ENCODE data around the gene FAAP100.

DNA sequence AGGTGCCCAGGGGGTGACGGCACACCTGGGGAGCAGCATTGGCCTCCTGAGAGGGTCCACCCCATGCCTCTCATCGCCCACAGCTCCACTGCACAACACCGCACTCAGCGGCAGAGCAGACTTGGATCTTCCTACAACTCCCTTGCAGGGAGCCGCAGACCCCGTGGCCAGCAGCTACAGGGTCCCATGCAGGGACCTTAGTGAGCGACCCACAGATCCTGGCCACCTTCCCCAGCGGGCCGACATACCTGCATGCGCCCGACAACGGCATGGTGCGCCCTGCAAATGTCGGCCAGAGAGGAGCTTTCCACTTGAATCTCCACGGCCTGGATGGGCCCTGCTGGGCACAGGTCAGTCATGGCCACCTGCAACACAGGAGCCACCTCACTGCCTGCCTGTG, 8.4 kb downstream of the FAAP100 start:
- TF ChIP-seq EZH2phosphoT487 (IDR thresholded peaks at IDR 0.05; ENCODE audit: low read depth, severe bottlenecking, unreplicated experiment) = no peak
- TF ChIP-seq, protein P1, sequence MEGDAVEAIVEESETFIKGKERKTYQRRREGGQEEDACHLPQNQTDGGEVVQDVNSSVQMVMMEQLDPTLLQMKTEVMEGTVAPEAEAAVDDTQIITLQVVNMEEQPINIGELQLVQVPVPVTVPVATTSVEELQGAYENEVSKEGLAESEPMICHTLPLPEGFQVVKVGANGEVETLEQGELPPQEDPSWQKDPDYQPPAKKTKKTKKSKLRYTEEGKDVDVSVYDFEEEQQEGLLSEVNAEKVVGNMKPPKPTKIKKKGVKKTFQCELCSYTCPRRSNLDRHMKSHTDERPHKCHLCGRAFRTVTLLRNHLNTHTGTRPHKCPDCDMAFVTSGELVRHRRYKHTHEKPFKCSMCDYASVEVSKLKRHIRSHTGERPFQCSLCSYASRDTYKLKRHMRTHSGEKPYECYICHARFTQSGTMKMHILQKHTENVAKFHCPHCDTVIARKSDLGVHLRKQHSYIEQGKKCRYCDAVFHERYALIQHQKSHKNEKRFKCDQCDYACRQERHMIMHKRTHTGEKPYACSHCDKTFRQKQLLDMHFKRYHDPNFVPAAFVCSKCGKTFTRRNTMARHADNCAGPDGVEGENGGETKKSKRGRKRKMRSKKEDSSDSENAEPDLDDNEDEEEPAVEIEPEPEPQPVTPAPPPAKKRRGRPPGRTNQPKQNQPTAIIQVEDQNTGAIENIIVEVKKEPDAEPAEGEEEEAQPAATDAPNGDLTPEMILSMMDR (IDR thresholded peaks at IDR 0.05; ENCODE audit: poor library complexity) = no peak

All from hepatocyte (in vitro differentiated cells).